IPS-20b (cell line): ENCODE results near the gene WDR11.

Experiments
- H3K27ac ChIP-seq: one replicate; pipeline ENCODE4 v1.5.1; 2013; ENCODE audit warnings: low read length
- H3K27me3 ChIP-seq: 2 replicates; pipeline ENCODE4 v1.6.1; 2013; ENCODE audit warnings: mild to moderate bottlenecking, low read length, inconsistent platforms; ENCODE audit not compliant: insufficient read depth
- H3K36me3 ChIP-seq: 2 replicates; pipeline ENCODE4 v1.6.1; 2013; ENCODE audit warnings: low read depth, mild to moderate bottlenecking, inconsistent platforms, low read length, moderate library complexity; ENCODE audit not compliant: insufficient read depth
- H3K4me1 ChIP-seq: 2 replicates; pipeline ENCODE4 v1.6.1; 2013; ENCODE audit warnings: mild to moderate bottlenecking, control low read depth, inconsistent platforms, low read length, moderate library complexity; ENCODE audit not compliant: insufficient read depth
- H3K4me3 ChIP-seq: 2 replicates; pipeline ENCODE4 v1.5.1; 2013; ENCODE audit warnings: mild to moderate bottlenecking, low read length, inconsistent platforms
- H3K9ac ChIP-seq: 2 replicates; pipeline ENCODE4 v1.6.1; 2013; ENCODE audit warnings: low read depth, mild to moderate bottlenecking, inconsistent platforms, low read length, moderate library complexity
- H3K9me3 ChIP-seq: 2 replicates; pipeline ENCODE4 v1.6.1; 2013; ENCODE audit warnings: mild to moderate bottlenecking, low read depth, low read length, inconsistent platforms; ENCODE audit not compliant: insufficient read depth

WDR11 gene, protein sequence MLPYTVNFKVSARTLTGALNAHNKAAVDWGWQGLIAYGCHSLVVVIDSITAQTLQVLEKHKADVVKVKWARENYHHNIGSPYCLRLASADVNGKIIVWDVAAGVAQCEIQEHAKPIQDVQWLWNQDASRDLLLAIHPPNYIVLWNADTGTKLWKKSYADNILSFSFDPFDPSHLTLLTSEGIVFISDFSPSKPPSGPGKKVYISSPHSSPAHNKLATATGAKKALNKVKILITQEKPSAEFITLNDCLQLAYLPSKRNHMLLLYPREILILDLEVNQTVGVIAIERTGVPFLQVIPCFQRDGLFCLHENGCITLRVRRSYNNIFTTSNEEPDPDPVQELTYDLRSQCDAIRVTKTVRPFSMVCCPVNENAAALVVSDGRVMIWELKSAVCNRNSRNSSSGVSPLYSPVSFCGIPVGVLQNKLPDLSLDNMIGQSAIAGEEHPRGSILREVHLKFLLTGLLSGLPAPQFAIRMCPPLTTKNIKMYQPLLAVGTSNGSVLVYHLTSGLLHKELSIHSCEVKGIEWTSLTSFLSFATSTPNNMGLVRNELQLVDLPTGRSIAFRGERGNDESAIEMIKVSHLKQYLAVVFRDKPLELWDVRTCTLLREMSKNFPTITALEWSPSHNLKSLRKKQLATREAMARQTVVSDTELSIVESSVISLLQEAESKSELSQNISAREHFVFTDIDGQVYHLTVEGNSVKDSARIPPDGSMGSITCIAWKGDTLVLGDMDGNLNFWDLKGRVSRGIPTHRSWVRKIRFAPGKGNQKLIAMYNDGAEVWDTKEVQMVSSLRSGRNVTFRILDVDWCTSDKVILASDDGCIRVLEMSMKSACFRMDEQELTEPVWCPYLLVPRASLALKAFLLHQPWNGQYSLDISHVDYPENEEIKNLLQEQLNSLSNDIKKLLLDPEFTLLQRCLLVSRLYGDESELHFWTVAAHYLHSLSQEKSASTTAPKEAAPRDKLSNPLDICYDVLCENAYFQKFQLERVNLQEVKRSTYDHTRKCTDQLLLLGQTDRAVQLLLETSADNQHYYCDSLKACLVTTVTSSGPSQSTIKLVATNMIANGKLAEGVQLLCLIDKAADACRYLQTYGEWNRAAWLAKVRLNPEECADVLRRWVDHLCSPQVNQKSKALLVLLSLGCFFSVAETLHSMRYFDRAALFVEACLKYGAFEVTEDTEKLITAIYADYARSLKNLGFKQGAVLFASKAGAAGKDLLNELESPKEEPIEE

DNA sequence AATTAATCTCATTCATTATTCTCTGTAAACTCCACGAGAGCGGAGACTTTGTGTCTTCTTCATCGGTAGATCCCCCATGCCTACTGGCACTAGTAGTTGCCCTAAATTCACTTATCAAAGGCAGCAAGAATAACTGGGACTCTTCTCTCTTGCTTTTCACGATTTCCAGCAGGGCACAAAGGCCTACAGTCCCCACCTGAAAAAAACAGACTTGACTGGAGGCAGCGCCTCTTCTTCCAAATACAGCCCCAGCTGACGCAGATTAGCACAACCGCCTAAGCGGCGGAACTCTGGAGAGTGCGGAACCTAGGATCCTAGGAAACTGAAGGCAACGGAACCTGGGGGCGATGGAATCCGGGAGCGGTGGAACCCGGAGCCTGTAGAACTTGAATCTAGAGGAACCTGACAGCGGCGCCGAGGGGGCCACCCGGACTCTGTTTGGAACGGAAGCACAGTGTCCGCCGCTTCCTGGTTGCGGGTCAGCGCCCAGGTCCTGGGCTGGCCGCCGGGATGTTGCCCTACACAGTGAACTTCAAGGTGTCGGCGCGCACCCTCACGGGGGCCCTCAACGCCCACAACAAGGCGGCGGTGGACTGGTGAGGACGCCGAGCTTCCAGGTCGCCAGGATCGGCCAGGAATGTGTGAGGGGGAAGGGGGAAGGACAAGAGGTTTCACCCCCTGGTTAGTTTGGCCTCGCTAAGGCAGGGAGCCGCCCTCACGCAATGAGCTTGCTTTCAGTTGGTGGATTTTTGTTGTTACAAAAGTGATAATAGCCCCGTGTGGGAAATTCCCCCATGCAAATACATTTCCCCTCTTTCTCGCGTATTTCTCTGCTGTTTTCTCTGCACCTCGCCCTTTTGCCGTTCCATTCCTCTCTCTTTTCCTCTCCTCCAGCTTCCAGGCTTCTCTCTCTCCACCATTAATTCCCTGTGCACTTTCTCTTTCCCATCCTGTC, at the start of gene WDR11:
WDR11 (plus strand) TSS at position 452 of the 955 bp plus-strand sequence; CDS start at position 511, 59 bp downstream.
- Histone ChIP-seq H3K27me3 (no peaks in the 10 kb centered on the region), H3K27ac (peak within 1 kb of the TSS; percentile 43), H3K4me1 (no peaks in the 10 kb centered on the region), H3K4me3 (peak within 1 kb of the TSS; percentile 98), H3K9ac (peak within 1 kb of the TSS; percentile 95), H3K9me3 (peaks cover 9% of the 10 kb centered on the region; the same call in 1 of the 2 replicates), H3K36me3 (peaks cover 18% of the 10 kb centered on the region)

DNA sequence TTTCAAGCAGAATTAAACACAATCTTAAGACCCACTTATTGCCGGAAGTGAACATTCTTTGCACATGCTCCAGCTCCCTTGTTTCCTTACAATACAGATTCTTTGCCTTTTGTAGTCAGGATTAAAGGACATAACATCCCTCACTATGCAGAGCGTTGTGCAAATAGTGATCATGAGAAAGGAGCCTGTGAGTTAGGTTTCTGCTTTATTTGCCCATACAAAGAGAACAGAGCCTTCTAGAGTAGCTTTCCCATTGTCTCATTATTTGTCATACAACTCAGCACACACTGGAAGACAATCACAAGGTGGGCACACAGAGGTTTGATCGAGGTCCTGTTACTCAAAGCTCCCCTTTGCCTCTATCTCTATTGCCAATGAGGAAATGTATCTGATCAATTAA, 48.2 kb upstream of the WDR11 start:
- Histone ChIP-seq H3K9ac (no peak overlapping the region), H3K4me3 (no peak overlapping the region), H3K9me3 (no peaks in the 10 kb centered on the region), H3K4me1 (peaks cover 27% of the 10 kb centered on the region; the same call in 1 of the 2 replicates), H3K27me3 (no peaks in the 10 kb centered on the region), H3K27ac (no peak overlapping the region), H3K36me3 (no peaks in the 10 kb centered on the region)

DNA sequence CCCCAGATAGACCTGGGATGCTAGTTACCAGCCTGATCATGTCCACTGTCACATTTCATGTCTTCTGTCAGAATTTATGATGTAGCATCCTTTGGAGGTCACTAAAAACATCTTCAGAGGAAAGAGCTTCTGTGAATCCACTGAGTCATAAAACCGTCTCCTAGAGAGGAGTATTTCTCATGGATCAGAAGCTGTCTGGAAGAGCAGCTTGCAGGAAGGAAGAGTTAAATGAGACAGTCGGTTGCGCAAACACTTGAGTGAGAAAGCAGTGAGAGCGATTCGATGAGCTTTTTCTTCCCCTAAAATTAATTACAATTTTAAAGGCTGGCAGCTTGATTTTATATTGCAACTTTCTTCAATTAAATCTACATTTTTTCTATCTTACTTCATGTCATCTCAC, 47.2 kb upstream of the WDR11 start:
- H3K36me3 ChIP-seq: no peaks in the 10 kb centered on the region
- H3K4me3 ChIP-seq: no peak overlapping the region
- no peak overlapping the region for H3K27ac ChIP-seq
- peaks cover 27% of the 10 kb centered on the region; the same call in 1 of the 2 replicates for H3K4me1 ChIP-seq
- no peaks in the 10 kb centered on the region for H3K27me3 ChIP-seq
- H3K9me3 ChIP-seq: no peaks in the 10 kb centered on the region
- H3K9ac ChIP-seq: no peak overlapping the region

DNA sequence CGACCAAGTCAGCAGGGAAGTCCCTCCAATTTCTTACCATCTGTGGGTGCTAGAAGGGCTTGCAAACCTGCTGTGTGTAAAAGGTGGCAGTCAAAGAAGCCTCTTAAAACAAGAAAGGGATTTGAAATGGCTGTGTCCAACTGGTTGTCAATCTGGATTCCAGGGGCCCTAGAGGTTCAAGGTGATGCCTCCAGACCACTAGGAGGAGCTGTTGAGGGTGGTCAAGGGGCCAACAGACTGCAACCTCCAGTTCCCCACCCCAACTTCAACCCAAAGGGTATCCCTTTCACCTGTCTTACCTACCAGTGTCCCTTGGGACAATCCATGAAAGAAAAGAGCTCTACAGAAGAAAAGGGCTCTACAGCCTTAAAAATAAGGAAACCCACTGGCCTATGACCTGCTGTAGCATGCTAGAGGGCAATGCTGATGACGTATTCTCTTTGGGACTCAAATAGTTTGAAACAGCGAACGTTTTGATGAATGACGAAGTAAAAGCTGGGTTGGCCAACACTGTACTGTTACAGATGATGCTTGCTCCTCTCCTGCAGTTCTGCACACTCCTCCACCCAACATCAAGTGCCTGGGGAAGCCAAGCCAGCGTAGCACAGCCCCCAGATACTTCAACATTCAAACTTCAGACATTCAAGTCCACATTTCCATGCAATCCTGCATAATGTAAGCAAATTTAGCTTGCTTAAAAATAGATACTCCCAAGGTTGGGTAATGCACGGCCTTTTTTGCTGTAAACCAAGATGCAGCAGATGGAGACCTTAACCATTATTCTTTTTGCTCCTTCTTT, 45.9 kb upstream of the WDR11 start:
- no peak overlapping the region for H3K9ac ChIP-seq
- no peak overlapping the region for H3K27ac ChIP-seq
- no peaks in the 10 kb centered on the region for H3K9me3 ChIP-seq
- peaks cover 17% of the 10 kb centered on the region; the same call in 1 of the 2 replicates for H3K4me1 ChIP-seq
- H3K36me3 ChIP-seq: no peaks in the 10 kb centered on the region
- H3K4me3 ChIP-seq: no peak overlapping the region
- no peaks in the 10 kb centered on the region for H3K27me3 ChIP-seq

DNA sequence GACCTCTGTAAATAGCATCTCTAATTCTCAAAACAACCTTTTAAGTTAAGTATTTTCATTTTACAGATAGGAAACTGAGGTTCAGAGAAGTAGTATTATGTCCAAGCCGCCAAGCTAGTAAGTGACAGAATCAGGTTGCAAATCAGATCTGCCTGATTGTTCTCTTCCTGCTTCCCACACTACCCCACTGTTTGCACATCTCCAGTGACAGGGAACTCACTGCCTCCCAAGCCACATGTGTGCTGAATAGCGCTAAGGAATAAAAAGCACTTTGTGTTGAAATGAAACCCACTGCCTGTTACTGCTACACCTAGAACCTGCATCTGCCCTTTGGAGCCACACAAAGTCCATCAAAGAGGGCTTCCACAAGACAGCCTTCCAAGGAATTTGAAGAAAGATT, 45.1 kb upstream of the WDR11 start:
- no peak overlapping the region for H3K9ac ChIP-seq
- H3K36me3 ChIP-seq: no peaks in the 10 kb centered on the region
- H3K27me3 ChIP-seq: no peaks in the 10 kb centered on the region
- H3K4me1 ChIP-seq: peaks cover 9% of the 10 kb centered on the region; the same call in 1 of the 2 replicates
- H3K27ac ChIP-seq: no peak overlapping the region
- no peak overlapping the region for H3K4me3 ChIP-seq
- no peaks in the 10 kb centered on the region for H3K9me3 ChIP-seq

DNA sequence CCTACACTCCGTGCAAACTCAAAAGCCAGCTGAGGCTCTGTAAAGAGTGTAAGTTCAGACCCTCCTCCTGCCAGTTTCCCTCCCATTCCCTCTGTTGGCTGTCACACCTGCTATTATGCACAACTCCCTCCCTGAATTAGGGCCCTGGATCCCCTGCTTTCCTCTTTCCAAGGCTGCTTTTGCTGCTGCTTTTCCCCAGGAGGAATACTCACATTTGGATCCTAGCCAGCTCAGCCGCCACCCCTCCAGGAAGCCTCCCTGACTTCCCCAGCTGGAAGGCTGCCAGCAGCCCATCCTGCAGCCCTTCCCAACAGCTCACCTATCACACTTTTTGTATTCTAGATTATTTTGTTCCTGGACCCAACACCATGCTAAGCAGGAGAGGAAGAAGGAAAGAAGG, 40.9 kb upstream of the WDR11 start:
- Histone ChIP-seq H3K9ac (no peak overlapping the region), H3K4me1 (no peaks in the 10 kb centered on the region), H3K36me3 (no peaks in the 10 kb centered on the region), H3K27me3 (no peaks in the 10 kb centered on the region), H3K4me3 (no peak overlapping the region), H3K27ac (no peak overlapping the region), H3K9me3 (no peaks in the 10 kb centered on the region)

DNA sequence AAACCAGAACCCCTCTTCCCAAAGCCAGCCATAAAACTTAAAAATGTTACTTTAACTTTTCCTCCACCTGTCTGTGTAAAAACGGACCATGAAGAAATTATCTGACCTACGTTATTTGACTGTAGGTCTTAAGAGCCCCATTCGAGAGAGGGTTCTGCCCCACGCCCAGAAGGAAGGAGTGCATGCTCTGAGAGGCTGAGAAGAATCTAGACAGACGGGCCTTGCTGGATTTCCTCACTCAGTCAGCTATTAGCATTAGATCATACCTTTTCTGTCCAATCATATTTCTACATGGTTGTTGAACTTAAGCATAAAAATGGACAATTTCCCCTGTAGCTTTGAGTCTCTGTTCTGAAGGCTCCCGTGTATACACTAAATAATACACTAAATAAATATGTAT, 38.1 kb upstream of the WDR11 start:
- Histone ChIP-seq H3K36me3 (no peaks in the 10 kb centered on the region), H3K27me3 (no peaks in the 10 kb centered on the region), H3K9me3 (no peaks in the 10 kb centered on the region), H3K27ac (no peak overlapping the region), H3K9ac (no peak overlapping the region), H3K4me1 (no peaks in the 10 kb centered on the region; the same call in 1 of the 2 replicates), H3K4me3 (no peak overlapping the region)

DNA sequence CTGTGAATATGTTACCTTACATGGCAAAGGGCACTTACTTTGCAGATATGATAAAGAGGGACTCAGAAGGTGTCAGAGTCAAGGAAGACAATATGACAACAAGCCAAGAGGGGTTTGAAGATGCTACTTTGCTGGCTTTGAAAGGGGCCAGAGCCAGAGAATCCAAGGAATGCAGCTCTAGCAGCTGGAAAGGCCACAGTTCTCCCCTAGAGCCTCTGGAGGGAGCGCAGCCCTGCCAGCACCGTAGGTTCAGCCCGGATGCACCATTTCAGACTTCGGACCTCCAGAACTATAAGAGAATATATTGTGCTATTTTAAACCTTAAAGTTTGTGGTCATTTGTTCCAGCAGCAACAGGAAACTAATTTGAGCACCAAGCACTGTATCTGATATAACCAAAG, 32.9 kb upstream of the WDR11 start:
- H3K27ac ChIP-seq: no peak overlapping the region
- no peak overlapping the region for H3K4me3 ChIP-seq
- H3K9ac ChIP-seq: no peak overlapping the region
- H3K27me3 ChIP-seq: no peaks in the 10 kb centered on the region
- no peaks in the 10 kb centered on the region for H3K36me3 ChIP-seq
- H3K9me3 ChIP-seq: no peaks in the 10 kb centered on the region
- no peaks in the 10 kb centered on the region; the same call in 1 of the 2 replicates for H3K4me1 ChIP-seq

DNA sequence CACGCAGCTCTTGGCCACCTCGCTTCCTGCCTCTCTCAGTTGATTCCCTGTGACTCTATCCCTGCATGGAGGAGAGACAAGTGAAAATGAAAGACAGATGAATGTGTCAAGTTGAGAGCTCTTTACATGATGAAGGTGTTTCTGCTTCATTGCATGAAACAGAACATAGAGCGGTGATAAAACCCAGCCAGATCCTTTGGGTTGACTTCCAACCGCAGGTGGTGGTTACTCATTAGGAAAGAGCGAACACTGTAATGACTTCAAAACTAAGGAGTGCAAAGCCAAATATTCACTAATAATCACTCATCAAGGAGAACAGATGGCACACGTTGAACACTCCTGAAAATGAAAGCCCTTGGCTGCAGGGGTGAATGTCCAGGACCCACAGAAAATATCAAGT, 31.8 kb upstream of the WDR11 start:
- H3K27ac ChIP-seq: no peak overlapping the region
- no peaks in the 10 kb centered on the region for H3K36me3 ChIP-seq
- no peak overlapping the region for H3K9ac ChIP-seq
- no peak overlapping the region for H3K4me3 ChIP-seq
- H3K4me1 ChIP-seq: no peaks in the 10 kb centered on the region; the same call in 1 of the 2 replicates
- H3K27me3 ChIP-seq: no peaks in the 10 kb centered on the region
- H3K9me3 ChIP-seq: no peaks in the 10 kb centered on the region

DNA sequence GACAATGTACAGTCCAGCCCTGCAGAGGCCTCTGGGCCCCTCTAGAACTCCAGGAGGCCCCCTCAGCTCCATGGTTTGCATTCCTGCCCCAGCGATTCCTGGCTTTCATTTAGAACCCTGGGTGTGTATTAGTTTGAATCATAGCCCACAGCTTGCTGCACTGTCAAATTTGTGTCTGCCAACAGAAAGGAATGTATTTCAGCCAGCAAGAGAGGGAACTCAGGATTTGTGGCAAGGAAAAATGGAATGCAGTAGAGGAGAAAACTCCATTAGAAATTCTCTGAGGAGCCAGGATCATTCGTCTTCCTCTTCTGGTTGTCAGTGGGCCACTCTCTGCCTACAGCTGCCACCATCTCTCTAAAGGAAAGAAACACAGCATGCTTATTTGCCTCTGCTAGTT, 27.9 kb upstream of the WDR11 start:
- H3K27ac ChIP-seq: no peak overlapping the region
- H3K36me3 ChIP-seq: no peaks in the 10 kb centered on the region
- H3K4me1 ChIP-seq: peaks cover 18% of the 10 kb centered on the region; the same call in 1 of the 2 replicates
- no peaks in the 10 kb centered on the region for H3K27me3 ChIP-seq
- no peak overlapping the region for H3K9ac ChIP-seq
- no peaks in the 10 kb centered on the region for H3K9me3 ChIP-seq
- no peak overlapping the region for H3K4me3 ChIP-seq
